AG04449 (cell line): ENCODE data around the gene ZNF544.
"Not testable (repeated sequence)": the region's sequence is repeated elsewhere in the genome, so short reads cannot be mapped to it uniquely, and the experiment has no call there.

Experiments
- CTCF ChIA-PET: fragments of 350-600 bp; formaldehyde crosslinking; extraction: SDS; loops from one replicate; lab custom pipeline; 2021; ENCODE audit warnings: antibody characterized with exemption; lab: Yijun Ruan, JAX
- POLR2A ChIA-PET: fragments of 400-600, 350-600 bp; formaldehyde crosslinking; extraction: SDS; loops from one replicate; lab custom pipeline; 2020; ENCODE audit warnings: antibody characterized with exemption, inconsistent platforms; lab: Yijun Ruan, JAX
- DNase-seq: peaks from one replicate; pipeline ENCODE4 v3.0.0-alpha.2; 2010; ENCODE audit warnings: low read depth, low spot score
- H3K4me3 ChIP-seq: 2 replicates; pipeline ENCODE4 v1.5.1; 2011; ENCODE audit warnings: low read depth, mild to moderate bottlenecking, control low read depth, low read length
- TF ChIP-seq, protein P1 (sequence below): IDR thresholded peaks from one replicate; pipeline ENCODE4 v1.5.1; 2011; ENCODE audit warnings: mild to moderate bottlenecking, moderate library complexity, low read length, control low read depth, inconsistent platforms; ENCODE audit not compliant: insufficient read depth; ENCODE audit errors: missing control alignments

Gene ZNF544

DNA sequence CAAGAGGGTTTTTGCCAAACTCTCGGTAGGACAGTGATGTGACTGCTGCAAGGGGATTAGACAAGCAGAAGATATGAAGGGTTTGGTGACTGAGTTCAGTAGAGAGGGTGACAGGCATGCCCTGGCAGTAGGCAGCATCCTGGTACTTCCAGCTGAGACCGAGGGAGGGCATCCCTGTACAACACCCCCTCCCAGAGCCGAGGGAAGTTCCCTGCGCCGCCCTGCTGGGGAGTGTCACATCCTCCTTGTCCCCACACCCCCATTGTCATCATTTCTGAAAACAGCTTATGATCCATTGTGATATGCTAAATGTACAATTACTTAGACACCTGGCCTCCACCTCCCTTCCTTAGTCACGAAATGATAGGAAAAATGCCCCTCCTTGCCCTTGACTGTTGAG is 14.6 kb downstream of the ZNF544 start:
- DNase-seq = no peak
- TF ChIP-seq, protein P1, sequence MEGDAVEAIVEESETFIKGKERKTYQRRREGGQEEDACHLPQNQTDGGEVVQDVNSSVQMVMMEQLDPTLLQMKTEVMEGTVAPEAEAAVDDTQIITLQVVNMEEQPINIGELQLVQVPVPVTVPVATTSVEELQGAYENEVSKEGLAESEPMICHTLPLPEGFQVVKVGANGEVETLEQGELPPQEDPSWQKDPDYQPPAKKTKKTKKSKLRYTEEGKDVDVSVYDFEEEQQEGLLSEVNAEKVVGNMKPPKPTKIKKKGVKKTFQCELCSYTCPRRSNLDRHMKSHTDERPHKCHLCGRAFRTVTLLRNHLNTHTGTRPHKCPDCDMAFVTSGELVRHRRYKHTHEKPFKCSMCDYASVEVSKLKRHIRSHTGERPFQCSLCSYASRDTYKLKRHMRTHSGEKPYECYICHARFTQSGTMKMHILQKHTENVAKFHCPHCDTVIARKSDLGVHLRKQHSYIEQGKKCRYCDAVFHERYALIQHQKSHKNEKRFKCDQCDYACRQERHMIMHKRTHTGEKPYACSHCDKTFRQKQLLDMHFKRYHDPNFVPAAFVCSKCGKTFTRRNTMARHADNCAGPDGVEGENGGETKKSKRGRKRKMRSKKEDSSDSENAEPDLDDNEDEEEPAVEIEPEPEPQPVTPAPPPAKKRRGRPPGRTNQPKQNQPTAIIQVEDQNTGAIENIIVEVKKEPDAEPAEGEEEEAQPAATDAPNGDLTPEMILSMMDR = no peak
- H3K4me3 ChIP-seq = no peak overlapping the region
- POLR2A ChIA-PET = no interaction called here
- CTCF ChIA-PET = no interaction called here

DNA sequence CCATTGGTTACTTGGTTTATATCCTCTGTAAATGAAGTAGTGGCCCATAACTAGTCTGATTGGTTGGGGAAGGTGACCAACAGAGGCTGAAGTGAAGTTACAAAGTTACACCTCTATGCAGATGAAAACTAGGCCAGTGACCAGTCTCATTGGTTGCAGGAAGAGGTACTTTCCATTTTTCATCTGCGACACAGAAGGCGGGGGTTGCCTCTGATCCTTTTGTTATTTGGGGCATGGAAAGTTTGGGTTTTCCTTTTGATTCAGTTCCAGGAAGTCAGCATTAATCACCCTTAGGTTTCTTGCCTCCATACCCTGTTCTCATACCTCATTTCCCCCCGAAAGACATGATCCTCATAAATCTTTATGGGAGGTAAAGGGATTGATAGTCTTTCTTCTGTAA is 20.2 kb downstream of the ZNF544 start:
- TF ChIP-seq, protein P1 = no peak
- DNase-seq = no peak
- ChIA-PET POLR2A (no interaction called here), CTCF (no interaction called here)
- no peak overlapping the region for H3K4me3 ChIP-seq

DNA sequence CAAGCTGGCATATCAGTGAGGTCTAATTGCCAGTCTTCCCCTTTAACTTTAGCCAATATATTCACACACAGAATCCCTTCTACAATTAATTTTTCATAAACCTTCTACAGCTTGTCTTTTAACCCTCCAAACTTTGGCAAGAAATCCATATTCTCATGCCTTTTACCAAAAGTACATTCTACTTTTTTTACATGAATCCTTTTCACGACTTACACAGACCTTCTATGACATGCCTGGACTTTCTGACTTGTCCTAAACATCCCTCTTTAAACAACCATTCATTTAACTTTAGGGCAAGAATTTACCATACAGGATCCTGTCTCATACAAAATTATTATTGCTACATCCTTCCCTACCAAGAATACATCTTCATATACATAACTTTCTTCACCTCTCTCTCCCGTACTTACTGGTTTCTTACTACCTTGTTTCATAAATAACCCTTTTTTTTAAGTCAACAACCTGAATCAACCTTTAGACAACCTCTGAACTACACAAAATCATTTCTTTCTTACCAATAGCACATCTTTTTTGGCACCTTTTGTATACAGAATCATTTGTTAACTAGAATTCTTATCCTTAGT is 23.5 kb downstream of the ZNF544 start:
- no peak overlapping the region for H3K4me3 ChIP-seq
- ChIA-PET POLR2A (no interaction called here), CTCF (interaction anchor here (1.5 kb wide), 1 partner anchor 52 kb away, joined by 3 read pairs; no protein-coding TSS in a partner anchor)
- no peak for DNase-seq
- TF ChIP-seq, protein P1 = no peak

DNA sequence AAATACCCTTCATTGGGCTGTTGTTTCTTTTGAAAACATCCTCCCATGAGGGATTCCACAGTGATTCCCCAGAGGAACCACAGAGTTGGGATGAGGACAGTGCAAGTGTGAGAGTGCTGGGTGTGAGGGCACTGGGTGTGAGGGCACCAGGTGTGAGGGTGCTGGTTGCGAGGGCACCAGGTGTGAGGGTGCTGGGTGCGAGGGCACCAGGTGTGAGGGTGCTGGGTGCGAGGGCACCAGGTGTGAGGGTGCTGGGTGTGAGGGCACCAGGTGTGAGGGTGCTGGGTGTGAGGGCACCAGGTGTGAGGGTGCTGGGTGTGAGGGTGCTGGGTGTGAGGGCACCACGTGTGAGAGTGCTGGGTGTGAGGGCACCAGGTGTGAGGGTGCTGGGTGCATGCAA is 29.5 kb downstream of the ZNF544 start:
- POLR2A ChIA-PET, CTCF ChIA-PET: not testable (repeated sequence)

DNA sequence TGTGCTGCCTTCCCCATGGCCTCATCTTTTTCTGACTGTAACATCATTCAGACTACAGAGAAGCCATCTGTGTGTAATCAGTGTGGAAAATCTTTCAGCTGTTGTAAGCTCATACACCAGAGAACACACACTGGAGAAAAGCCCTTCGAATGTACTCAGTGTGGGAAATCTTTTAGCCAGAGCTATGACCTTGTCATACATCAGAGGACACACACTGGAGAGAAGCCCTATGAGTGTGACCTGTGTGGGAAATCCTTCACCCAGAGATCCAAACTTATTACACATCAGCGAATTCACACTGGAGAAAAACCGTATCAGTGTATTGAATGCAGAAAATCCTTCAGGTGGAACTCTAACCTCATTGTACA is 32.9 kb downstream of the ZNF544 start:
- no peak for DNase-seq
- H3K4me3 ChIP-seq = no peak overlapping the region
- ChIA-PET POLR2A (no interaction called here), CTCF (interaction anchor here (1.2 kb wide), 1 partner anchor 11 kb away, joined by 3 read pairs; no protein-coding TSS in a partner anchor)
- TF ChIP-seq, protein P1 = no peak

More for the DNA sequence above, 29.5 kb downstream of the ZNF544 start:
- not testable (repeated sequence) for DNase-seq, H3K4me3 ChIP-seq

DNA sequence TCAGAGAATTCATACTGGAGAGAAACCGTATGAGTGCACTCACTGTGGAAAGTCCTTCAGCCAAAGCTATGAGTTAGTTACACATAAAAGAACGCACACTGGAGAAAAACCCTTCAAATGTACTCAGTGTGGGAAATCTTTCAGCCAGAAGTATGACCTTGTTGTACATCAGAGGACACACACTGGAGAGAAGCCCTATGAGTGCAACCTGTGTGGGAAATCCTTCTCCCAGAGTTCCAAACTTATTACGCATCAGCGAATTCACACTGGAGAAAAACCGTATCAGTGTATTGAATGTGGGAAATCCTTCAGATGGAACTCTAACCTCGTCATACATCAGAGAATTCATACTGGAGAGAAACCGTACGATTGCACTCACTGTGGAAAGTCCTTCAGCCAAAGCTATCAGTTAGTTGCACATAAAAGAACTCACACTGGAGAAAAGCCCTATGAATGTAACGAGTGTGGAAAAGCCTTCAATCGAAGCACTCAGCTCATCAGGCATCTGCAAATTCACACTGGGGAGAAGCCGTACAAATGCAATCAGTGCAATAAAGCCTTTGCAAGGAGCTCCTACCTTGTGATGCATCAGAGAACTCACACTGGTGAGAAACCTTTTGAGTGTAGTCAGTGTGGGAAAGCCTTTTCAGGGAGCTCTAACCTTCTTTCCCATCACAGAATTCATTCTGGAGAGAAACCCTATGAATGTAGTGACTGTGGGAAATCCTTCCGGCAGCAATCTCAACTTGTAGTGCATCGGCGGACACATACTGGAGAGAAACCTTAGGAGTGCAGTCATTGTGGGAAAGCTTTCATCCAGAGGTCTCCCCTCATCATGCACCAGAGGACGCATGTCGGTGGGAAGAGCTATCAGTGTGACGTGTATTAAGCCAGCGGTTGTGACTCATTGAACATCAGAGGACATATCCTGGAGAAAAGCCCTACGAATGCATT is 33.5 kb downstream of the ZNF544 start:
- no peak overlapping the region for H3K4me3 ChIP-seq
- TF ChIP-seq, protein P1 = no peak
- ChIA-PET CTCF (interaction anchor here (1.2 kb wide), 1 partner anchor 11 kb away, joined by 3 read pairs; no protein-coding TSS in a partner anchor), POLR2A (no interaction called here)
- no peak for DNase-seq
